Transverse colon (tissue), 4 donors: ENCODE data around the gene MAGI1. TPM values are rescaled to one million over a fixed set of nuclear protein-coding genes. Genes with fewer than 3 reads are reported as not detected.

ENCODE experiments used
- DNase-seq: peaks from one replicate; pipeline ENCODE4 v3.0.0-alpha.2; 2019
- H3K27ac ChIP-seq, 4 donors: fragments of 200-600 bp; sonication (generic); 2 replicates each; pipeline ENCODE4 v1.5.1; 2016 to 2018; ENCODE audit warnings: inconsistent platforms in 4 of 4
- H3K27me3 ChIP-seq: fragments of 200-600 bp; sonication (generic); 2 replicates; pipeline ENCODE4 v1.5.1; 2017; ENCODE audit warnings: inconsistent platforms
- H3K36me3 ChIP-seq, 4 donors: fragments of 200-600 bp; sonication (generic); 2 replicates each; pipeline ENCODE4 v1.5.1; 2017 to 2019; ENCODE audit warnings: inconsistent platforms in 4 of 4
- H3K4me1 ChIP-seq, 4 donors: fragments of 200-600 bp; sonication (generic); 2 replicates each; pipeline ENCODE4 v1.5.1; 2017 to 2020; ENCODE audit warnings: inconsistent platforms in 4 of 4
- H3K4me3 ChIP-seq, 4 donors: fragments of 200-600 bp; sonication (generic); 1 replicate in 1 of 4; 2 replicates in 3 of 4; pipeline versions ENCODE4 v1.5.1 to v1.6.1; 2017 to 2019; ENCODE audit warnings: inconsistent platforms in 4 of 4
- H3K9me3 ChIP-seq, 2 donors: fragments of 200-600 bp; sonication (generic); 2 replicates each; pipeline ENCODE4 v1.5.1; 2017 to 2019; ENCODE audit warnings: inconsistent platforms in 2 of 2
- CTCF ChIP-seq, 5 experiments: fragments of 200-600 bp in 3 of 5; fragments of 450-650 bp in 2 of 5; sonication (generic) in 3 of 5; IDR thresholded peaks; 1 replicate in 2 of 5; 2 replicates in 3 of 5; pipeline ENCODE4 v1.5.1; 2016 to 2017; ENCODE audit warnings: antibody characterized with exemption in 5 of 5, inconsistent platforms in 3 of 5, mild to moderate bottlenecking in 2 of 5, moderate library complexity in 1 of 5
- EP300 ChIP-seq: sonication (generic); formaldehyde crosslinking; IDR thresholded peaks from one replicate; pipeline ENCODE4 v1.6.1; 2017; ENCODE audit warnings: antibody characterized with exemption, low read depth
- POLR2A ChIP-seq: fragments of 450-650 bp; IDR thresholded peaks from one replicate; pipeline ENCODE4 v1.6.1; 2016; ENCODE audit warnings: antibody characterized with exemption, mild to moderate bottlenecking, moderate library complexity
- POLR2AphosphoS5 ChIP-seq, 3 donors: sonication (generic); formaldehyde crosslinking; IDR thresholded peaks; one replicate each; pipeline ENCODE4 v1.6.1; 2016; ENCODE audit warnings: antibody characterized with exemption in 3 of 3
- WGBS, 2 donors: methylation state at CpG; one replicate each; pipeline ENCODE4 v1.1.5; 2018; ENCODE audit warnings: low coverage in 1 of 2; 5-methylcytosine and 5-hydroxymethylcytosine counted together
- in situ Hi-C, 4 donors: fragments of 200-750 bp; cut with MboI; loops; one replicate each; pipeline versions ENCODE4 v1.15.0 to v1.15.1; 2017; ENCODE audit warnings: low sequenced_read_pairs in 3 of 4, low pct_ligation_motif_present in 1 of 4, low pct_unique_long_range_greater_than_20kb in 1 of 4
- intact Hi-C: fragments of 100-400 bp; cut with DNase I; formaldehyde crosslinking; loops from one replicate; pipeline ENCODE4 v1.15.1; 2023; ENCODE audit warnings: low total_unique reads
- total RNA-seq, 4 donors: library from RNA; depleted of rRNA; stranded (reverse); fragments of >200 nt; gene quantifications; one replicate each; pipeline ENCODE4 v1.1.0, GENCODE V29; 2016

MAGI1 gene
- total RNA-seq, 4 donors from 2014 or later, result 50.8 to 190 (median 67.4) TPM

GRCh38 chr3:65968996-65969395 is 69.7 kb downstream of the MAGI1 start:
- Histone ChIP-seq H3K4me1 (peaks cover 0 to 13% (median 4%) of the 10 kb centered on the region in 4 donors), H3K4me3 (no peak overlapping the region), H3K9me3 (no peaks in the 10 kb centered on the region), H3K27ac (no peak overlapping the region), H3K27me3 (no peaks in the 10 kb centered on the region), H3K36me3 (no peaks in the 10 kb centered on the region)
- WGBS, 2 donors, result 85 to 95% methylated on average over 2 to 5 of the region's 5 CpGs
- in situ Hi-C loops (no loop called here), intact Hi-C loops (no loop called here)
- TF ChIP-seq CTCF (IDR thresholded peaks at IDR 0.05) (no peak), POLR2AphosphoS5 (IDR thresholded peaks at IDR 0.05) (no peak), EP300 (no peak), POLR2A (no peak)
- no peak for DNase-seq

DNA sequence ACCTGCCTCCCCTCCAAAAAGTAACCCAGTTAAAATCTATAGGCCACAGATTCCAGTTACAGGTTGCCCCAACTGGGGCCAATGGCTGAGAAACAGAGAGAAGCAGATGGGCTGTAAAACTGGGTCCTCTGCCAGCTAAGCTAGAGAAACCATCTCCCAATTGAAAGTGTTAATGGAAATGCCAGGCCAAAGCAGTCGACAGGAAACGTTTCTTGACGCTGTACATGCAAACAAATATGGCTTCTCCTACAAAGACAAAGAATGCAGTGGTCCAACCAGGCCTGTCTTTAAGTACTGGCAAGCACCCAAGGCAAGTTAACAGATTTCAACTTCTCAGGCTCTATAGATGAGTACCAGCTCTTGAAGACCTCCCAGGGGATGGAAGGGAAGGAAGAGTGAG is 71.3 kb downstream of the MAGI1 start:
- Histone ChIP-seq H3K4me3 (no peak overlapping the region), H3K4me1 (peaks cover 0 to 20% (median 4%) of the 10 kb centered on the region in 4 donors), H3K27me3 (no peaks in the 10 kb centered on the region), H3K36me3 (no peaks in the 10 kb centered on the region), H3K27ac (no peak overlapping the region), H3K9me3 (no peaks in the 10 kb centered on the region)
- no peak for DNase-seq
- WGBS, 2 donors, result 69% methylated on average over 3 of the region's 3 CpGs; no CpG with 5 or more reads in 1 of the 2 donors
- TF ChIP-seq CTCF (IDR thresholded peaks at IDR 0.05) (no peak), POLR2A (no peak), EP300 (no peak), POLR2AphosphoS5 (IDR thresholded peaks at IDR 0.05) (no peak)
- intact Hi-C loops (no loop called here), in situ Hi-C loops (no loop called here)

- TF ChIP-seq EP300 (no peak), CTCF (IDR thresholded peaks at IDR 0.05) (no peak), POLR2A (no peak), POLR2AphosphoS5 (IDR thresholded peaks at IDR 0.05) (no peak)
- no peak overlapping the region for H3K4me3 ChIP-seq
- H3K9me3 ChIP-seq, result no peaks in the 10 kb centered on the region
- H3K27ac ChIP-seq, result peak overlapping the region in 1 of 4 donors; percentile 62
- H3K27me3 ChIP-seq, result no peaks in the 10 kb centered on the region
- no peaks in the 10 kb centered on the region for H3K36me3 ChIP-seq
- no peak for DNase-seq
- intact Hi-C loops (no loop called here), in situ Hi-C loops (no loop called here)
- H3K4me1 ChIP-seq, result peaks cover 0 to 24% (median 5%) of the 10 kb centered on the region in 4 donors
- 84 to 85% methylated on average over 1 to 3 of the region's 3 CpGs for WGBS, 2 donors
These were observed 73.9 kb downstream of the MAGI1 start for GRCh38 chr3:65964838-65965237.

GRCh38 chr3:65963787-65964677 is 74.7 kb downstream of the MAGI1 start:
- Histone ChIP-seq H3K27me3 (no peaks in the 10 kb centered on the region), H3K27ac (peak overlapping the region in 3 of 4 donors; percentile 8 to 62 (median 50)), H3K9me3 (no peaks in the 10 kb centered on the region), H3K36me3 (no peaks in the 10 kb centered on the region), H3K4me3 (no peak overlapping the region), H3K4me1 (peaks cover 0 to 24% (median 5%) of the 10 kb centered on the region in 4 donors)
- intact Hi-C loops (no loop called here), in situ Hi-C loops (no loop called here)
- DNase-seq, result no peak
- TF ChIP-seq CTCF (IDR thresholded peaks at IDR 0.05) (no peak), POLR2AphosphoS5 (IDR thresholded peaks at IDR 0.05) (no peak), EP300 (no peak), POLR2A (no peak)
- 61 to 62% methylated on average over 3 to 5 of the region's 5 CpGs for WGBS, 2 donors
